Right renal pelvis (tissue), 4 donors: ENCODE measurements around the gene SWT1. TPM values are rescaled to one million over a fixed set of nuclear protein-coding genes. Genes with fewer than 3 reads are reported as not detected.

Experiments
- DNase-seq, 4 donors: peaks; one replicate each; pipeline ENCODE4 v3.0.0-alpha.2; 2013; ENCODE audit warnings: low read depth in 4 of 4, low spot score in 3 of 4, missing footprints in 1 of 4
- polyA plus RNA-seq, 4 donors: library from polyadenylated mRNA; unstranded; fragments of 120-200 nt; gene quantifications; one replicate each; pipeline ENCODE4 v1.2.1, GENCODE V29; 2013; ENCODE audit not compliant: insufficient read length in 4 of 4

SWT1 gene
- polyA plus RNA-seq, 4 donors = 8.9 to 12.0 (median 9.9) TPM

- no peak for DNase-seq
These were observed 127.1 kb downstream of the SWT1 start for GRCh38 chr1:185284116-185284515.

- DNase-seq = no peak
These were observed 127.7 kb downstream of the SWT1 start for GRCh38 chr1:185284533-185285276.

- no peak for DNase-seq
These were observed 130.5 kb downstream of the SWT1 start for GRCh38 chr1:185287451-185287850.

GRCh38 chr1:185288435-185288834, 131.5 kb downstream of the SWT1 start:
- no peak for DNase-seq

- DNase-seq = no peak
These were observed 132.9 kb downstream of the SWT1 start for GRCh38 chr1:185289880-185290279.

- DNase-seq = no peak
These were observed 134.2 kb downstream of the SWT1 start for GRCh38 chr1:185291159-185291558.

GRCh38 chr1:185291652-185292051, 134.7 kb downstream of the SWT1 start:
- no peak for DNase-seq

GRCh38 chr1:185292237-185292636, 135.3 kb downstream of the SWT1 start:
- DNase-seq = no peak

GRCh38 chr1:185293967-185294542, 137.1 kb downstream of the SWT1 start:
- no peak for DNase-seq

GRCh38 chr1:185295091-185295490, 138.1 kb downstream of the SWT1 start:
- no peak for DNase-seq

- DNase-seq = no peak
These were observed 141.0 kb downstream of the SWT1 start for GRCh38 chr1:185297982-185298381.

- DNase-seq = no peak
These were observed 143.2 kb downstream of the SWT1 start for GRCh38 chr1:185300152-185300551.

- DNase-seq = no peak
These were observed 148.5 kb downstream of the SWT1 start for GRCh38 chr1:185305419-185305818.

- DNase-seq = no peak
These were observed 151.2 kb downstream of the SWT1 start for GRCh38 chr1:185308126-185308525.

- DNase-seq = no peak
These were observed 152.6 kb downstream of the SWT1 start for GRCh38 chr1:185309566-185309965.

GRCh38 chr1:185311589-185312225, 154.7 kb downstream of the SWT1 start:
- no peak for DNase-seq

GRCh38 chr1:185312361-185313138, 155.6 kb downstream of the SWT1 start:
- DNase-seq = no peak

- no peak for DNase-seq
These were observed 157.4 kb downstream of the SWT1 start for GRCh38 chr1:185314411-185314810.

- DNase-seq = no peak
These were observed 158.6 kb downstream of the SWT1 start for GRCh38 chr1:185315445-185316071.

GRCh38 chr1:185316163-185317033, 159.4 kb downstream of the SWT1 start:
- peak; percentile 78 to 86 (median 81) for DNase-seq
